TTC549 (cell line): ENCODE results near the gene SETMAR.
"Not testable (repeated sequence)": the region's sequence is repeated elsewhere in the genome, so short reads cannot be mapped to it uniquely, and the experiment has no call there.

ENCODE experiments used
- FAIRE-seq: peaks from 2 replicates; lab custom pipeline; 2012; peaks lifted over from hg19 to GRCh38; lab: Jason Lieb, UNC

SETMAR gene

GRCh38 chr3:4313606-4314293 is 10.6 kb downstream of the SETMAR start:
- FAIRE-seq: no peak

- FAIRE-seq: peak; percentile 3
Measured at GRCh38 chr3:4314688-4315087, 11.5 kb downstream of the SETMAR start.

GRCh38 chr3:4320096-4320911 is 17.1 kb downstream of the SETMAR start:
- no peak for FAIRE-seq

GRCh38 chr3:4321732-4322131 is 18.6 kb downstream of the SETMAR start:
- FAIRE-seq: no peak

GRCh38 chr3:4322635-4323034 is 19.5 kb downstream of the SETMAR start:
- no peak for FAIRE-seq

- FAIRE-seq: no peak
Measured at GRCh38 chr3:4323246-4324027, 20.3 kb downstream of the SETMAR start.

- no peak for FAIRE-seq
Measured at GRCh38 chr3:4326868-4327267, 23.7 kb downstream of the SETMAR start.

GRCh38 chr3:4329806-4330205 is 26.6 kb downstream of the SETMAR start:
- FAIRE-seq: not testable (repeated sequence)

- FAIRE-seq: no peak
Measured at GRCh38 chr3:4332111-4332510, 28.9 kb downstream of the SETMAR start.

- no peak for FAIRE-seq
Measured at GRCh38 chr3:4332574-4332973, 29.4 kb downstream of the SETMAR start.

- FAIRE-seq: no peak
Measured at GRCh38 chr3:4332991-4333390, 29.8 kb downstream of the SETMAR start.

GRCh38 chr3:4334548-4334947 is 31.4 kb downstream of the SETMAR start:
- FAIRE-seq: no peak

GRCh38 chr3:4335840-4336562 is 32.8 kb downstream of the SETMAR start:
- no peak for FAIRE-seq

GRCh38 chr3:4336850-4337546 is 33.8 kb downstream of the SETMAR start:
- FAIRE-seq: no peak

GRCh38 chr3:4338751-4339150 is 35.6 kb downstream of the SETMAR start:
- FAIRE-seq: no peak

- no peak for FAIRE-seq
Measured at GRCh38 chr3:4340077-4340410, 36.9 kb downstream of the SETMAR start.

GRCh38 chr3:4340411-4341335 is 37.5 kb downstream of the SETMAR start:
- no peak for FAIRE-seq

GRCh38 chr3:4341336-4341675 is 38.1 kb downstream of the SETMAR start:
- FAIRE-seq: no peak

- FAIRE-seq: no peak
Measured at GRCh38 chr3:4343258-4343657, 40.1 kb downstream of the SETMAR start.

GRCh38 chr3:4350789-4351163 is 47.6 kb downstream of the SETMAR start:
- peak; percentile 51 for FAIRE-seq
